Peyer's patch (tissue), 4 donors: Measurements from ENCODE around the gene AUTS2.

Experiments used
- CTCF ChIP-seq, 6 experiments: fragments of 450-650 bp in 4 of 6; fragments of 200-600 bp in 2 of 6; sonication (generic) in 1 of 6; IDR thresholded peaks; one replicate each; pipeline ENCODE4 v1.5.1; 2017 to 2019; ENCODE audit warnings: antibody characterized with exemption in 6 of 6, mild to moderate bottlenecking in 3 of 6, moderate library complexity in 1 of 6
- POLR2A ChIP-seq, 2 donors: fragments of 450-650 bp; IDR thresholded peaks; one replicate each; pipeline ENCODE4 v1.5.1; 2017; ENCODE audit warnings: antibody characterized with exemption in 2 of 2, mild to moderate bottlenecking in 2 of 2, moderate library complexity in 2 of 2

- TF ChIP-seq CTCF (IDR thresholded peaks at IDR 0.05) (no peak), POLR2A (IDR thresholded peaks at IDR 0.05) (peak in 1 of 2 donors; percentile 32)
Measured at GRCh38 chr7:70595755-70596597, 997.7 kb downstream of the AUTS2 start.
